UCSD-AML1 (cell line): Measurements from ENCODE around the gene TMEM80.
"Not testable (repeated sequence)": the region's sequence is repeated elsewhere in the genome, so short reads cannot be mapped to it uniquely, and the experiment has no call there.

ENCODE experiments used
- DNase-seq: peaks from one replicate; lab custom pipeline; 2025; ENCODE audit not compliant: unreplicated experiment; lab: John Stamatoyannopoulos, UW

TMEM80 gene

DNA sequence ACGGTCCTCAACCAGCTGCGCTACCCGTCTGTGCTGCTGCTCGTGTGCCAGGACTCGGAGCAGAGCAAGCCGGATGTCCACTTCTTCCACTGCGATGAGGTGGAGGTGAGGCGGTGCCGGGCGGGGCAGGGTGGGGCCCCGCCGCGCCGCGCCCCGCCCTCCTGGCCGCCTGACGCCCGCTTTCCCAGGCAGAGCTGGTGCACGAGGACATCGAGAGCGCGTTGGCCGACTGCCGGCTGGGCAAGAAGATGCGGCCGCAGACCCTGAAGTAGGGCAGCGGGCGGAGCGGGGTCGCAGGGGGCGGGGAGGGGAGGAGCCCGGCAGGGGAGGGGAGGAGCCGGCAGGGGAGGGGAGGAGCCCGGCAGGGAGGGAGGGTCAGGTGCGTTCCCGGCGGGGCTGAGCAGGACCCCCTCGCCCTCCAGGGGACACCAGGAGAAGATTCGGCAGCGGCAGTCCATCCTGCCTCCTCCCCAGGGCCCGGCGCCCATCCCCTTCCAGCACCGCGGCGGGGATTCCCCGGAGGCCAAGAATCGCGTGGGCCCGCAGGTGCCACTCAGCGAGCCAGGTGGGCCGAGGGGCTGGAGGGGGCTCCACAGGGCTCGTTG is 25.1 kb downstream of the TMEM80 start:
- DNase-seq = no peak

DNA sequence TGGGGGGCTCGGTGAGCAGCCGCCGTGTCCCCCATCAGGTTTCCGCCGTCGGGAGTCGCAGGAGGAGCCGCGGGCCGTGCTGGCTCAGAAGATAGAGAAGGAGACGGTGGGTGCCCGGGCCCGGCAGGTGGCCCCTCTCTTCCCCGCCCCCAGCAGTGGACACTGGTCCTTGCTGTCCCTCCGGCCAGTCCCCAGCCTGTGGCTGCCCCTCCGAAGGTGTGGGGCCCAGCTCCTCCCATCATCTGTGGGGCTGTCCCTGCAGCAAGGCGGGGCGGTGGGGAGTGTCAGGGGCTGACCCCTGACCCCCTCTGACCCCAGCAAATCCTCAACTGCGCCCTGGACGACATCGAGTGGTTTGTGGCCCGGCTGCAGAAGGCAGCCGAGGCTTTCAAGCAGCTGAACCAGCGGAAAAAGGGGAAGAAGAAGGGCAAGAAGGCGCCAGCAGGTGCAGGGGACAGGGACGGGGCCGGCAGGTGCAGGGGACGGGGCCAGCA is 25.7 kb downstream of the TMEM80 start:
- no peak for DNase-seq

DNA sequence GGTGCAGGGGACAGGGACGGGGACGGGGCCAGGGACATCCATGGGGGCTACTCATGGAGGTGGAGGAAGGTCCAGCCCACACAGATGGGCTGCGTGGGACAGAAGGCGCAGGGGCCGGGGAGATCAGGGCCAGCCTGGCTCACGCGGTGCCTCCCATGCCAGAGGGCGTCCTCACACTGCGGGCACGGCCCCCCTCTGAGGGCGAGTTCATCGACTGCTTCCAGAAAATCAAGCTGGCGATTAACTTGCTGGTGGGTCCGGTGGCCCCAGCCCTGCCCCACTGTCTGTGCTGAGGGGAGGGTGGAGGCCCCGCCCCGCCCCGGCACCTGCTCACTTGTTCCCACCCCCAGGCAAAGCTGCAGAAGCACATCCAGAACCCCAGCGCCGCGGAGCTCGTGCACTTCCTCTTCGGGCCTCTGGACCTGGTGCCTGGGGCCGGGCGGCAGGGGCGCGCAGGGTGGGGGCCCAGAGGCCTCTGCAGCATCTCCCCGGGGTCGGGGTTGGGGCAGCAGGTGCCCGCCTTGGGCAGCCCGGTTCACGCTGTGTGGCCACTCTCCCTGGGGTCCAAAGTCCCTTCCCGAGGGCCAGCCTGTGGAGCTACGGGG is 26.2 kb downstream of the TMEM80 start:
- DNase-seq = no peak

DNA sequence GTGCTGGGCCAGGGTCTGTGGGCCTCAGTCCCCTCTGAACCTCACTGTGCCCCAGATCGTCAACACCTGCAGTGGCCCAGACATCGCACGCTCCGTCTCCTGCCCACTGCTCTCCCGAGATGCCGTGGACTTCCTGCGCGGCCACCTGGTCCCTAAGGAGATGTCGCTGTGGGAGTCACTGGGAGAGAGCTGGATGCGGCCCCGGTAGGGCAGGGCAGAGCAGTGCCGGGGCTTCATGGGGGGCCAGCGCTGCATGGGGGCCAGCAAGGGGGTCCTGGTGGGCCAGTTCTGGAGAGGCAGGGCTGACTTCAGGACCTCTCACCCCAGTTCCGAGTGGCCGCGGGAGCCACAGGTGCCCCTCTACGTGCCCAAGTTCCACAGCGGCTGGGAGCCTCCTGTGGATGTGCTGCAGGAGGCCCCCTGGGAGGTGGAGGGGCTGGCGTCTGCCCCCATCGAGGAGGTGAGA is 26.8 kb downstream of the TMEM80 start:
- DNase-seq = no peak

DNA sequence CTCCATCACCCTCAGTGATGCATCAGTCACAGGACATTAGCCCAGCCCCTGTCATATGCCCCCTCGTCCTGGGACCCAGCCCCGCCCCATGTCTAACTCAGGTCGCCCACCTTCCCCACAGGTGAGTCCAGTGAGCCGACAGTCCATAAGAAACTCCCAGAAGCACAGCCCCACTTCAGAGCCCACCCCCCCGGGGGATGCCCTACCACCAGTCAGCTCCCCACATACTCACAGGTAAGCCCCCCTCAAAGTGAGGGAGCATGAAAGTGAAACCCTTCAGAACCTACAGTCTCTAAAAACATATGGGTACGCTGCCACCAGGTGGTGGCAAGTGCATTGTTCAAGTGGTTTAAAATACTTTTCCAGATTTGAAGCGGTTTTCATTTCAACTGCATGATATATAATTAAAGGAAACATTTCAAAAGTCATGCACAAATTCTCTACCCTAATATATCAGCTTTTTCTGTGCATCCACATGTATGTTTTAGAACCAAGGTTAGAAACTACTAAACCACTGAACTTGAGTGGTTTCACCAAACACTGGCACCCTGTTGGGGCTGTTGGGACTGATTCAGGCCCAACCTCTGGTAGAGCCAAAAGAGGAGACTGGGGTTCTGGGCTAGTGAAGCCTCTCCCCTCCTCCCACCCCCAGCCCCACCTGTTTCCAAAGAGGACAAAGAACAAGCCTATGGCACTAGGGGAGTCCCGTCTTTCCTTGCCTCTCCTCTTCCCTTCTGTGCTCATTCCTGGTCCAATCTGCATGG is 27.7 kb downstream of the TMEM80 start:
- no peak for DNase-seq

DNA sequence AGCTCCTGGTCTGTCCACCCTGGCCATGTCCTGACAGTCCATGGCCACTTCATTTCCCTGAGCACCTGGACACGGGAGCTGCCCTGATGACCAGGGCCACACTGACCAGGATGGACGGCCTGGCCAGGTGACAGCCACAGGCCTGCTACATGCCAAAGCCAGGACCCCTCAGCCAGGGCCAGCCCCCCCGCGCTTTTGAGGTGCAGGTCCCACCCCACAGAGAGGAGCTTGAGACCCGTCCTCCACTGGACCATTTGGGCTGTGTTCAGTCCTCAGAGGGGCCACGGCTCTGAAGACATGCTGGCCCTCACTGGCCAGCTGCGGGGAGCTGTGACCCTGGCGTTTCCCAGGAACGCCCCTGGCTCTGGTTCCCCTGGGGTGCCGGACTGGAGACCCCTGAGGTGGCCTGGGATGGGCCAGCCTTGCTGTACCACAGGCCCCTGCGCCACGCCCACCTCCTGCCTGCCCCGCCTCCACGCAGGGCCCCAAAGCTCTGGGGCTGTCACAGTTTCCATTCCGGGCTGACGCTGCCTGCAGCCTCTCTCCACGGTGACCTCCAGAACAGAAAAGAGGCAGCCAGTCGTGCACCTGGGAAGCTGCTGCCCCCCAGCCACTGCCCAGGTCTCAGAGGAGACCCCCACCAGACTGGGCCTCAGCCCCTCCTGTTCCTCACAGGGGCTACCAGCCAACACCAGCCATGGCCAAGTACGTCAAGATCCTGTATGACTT is 28.6 kb downstream of the TMEM80 start:
- no peak for DNase-seq

DNA sequence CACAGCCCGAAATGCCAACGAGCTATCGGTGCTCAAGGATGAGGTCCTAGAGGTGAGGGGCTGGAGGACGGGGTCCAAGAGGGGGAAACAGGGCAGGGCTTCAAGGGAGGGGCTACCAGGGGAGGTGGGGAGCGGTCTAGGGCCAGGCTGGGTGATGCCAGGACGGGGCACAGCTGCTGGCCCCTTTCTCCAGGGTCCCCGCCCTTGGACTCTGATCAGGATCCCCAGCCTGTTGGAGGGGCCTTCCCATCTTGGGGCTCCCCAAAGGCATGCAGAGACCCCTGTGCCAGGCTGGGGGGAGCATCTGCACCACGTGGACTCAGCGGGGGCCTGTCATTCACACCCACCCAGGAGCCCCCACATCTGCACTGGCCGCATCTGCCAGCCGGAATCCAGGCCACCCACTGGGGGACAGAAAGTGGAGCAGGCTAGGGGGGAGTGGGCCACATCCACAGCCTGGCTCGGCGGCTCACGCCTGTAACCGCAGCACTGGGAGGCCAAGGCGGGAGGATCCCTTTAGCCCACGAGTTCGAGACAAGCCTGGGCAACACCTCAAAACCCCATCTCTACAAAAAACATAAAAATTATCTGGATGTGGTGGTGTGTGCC is 29.3 kb downstream of the TMEM80 start:
- no peak for DNase-seq

DNA sequence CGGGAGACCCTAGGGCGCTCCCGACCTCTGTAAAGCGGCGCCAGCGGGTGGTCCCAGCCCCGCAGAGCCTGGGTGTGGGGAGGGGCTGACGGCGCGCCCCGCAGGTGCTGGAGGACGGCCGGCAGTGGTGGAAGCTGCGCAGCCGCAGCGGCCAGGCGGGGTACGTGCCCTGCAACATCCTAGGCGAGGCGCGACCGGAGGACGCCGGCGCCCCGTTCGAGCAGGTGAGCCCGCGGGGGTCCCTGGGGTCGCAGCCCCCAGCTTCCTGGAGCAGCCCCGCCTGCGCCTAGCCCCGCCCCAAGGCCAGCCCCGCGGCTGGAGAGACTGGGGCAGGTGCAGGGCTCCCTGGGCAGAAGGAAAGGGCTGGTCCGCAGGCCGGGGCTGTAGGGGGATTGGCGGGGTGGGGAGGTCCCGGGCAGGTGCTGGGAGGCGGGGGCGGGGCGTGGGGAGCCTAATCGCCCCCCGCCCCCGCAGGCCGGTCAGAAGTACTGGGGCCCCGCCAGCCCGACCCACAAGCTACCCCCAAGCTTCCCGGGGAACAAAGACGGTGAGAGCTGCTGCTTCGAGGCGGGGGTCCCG is 30.1 kb downstream of the TMEM80 start:
- DNase-seq = no peak

DNA sequence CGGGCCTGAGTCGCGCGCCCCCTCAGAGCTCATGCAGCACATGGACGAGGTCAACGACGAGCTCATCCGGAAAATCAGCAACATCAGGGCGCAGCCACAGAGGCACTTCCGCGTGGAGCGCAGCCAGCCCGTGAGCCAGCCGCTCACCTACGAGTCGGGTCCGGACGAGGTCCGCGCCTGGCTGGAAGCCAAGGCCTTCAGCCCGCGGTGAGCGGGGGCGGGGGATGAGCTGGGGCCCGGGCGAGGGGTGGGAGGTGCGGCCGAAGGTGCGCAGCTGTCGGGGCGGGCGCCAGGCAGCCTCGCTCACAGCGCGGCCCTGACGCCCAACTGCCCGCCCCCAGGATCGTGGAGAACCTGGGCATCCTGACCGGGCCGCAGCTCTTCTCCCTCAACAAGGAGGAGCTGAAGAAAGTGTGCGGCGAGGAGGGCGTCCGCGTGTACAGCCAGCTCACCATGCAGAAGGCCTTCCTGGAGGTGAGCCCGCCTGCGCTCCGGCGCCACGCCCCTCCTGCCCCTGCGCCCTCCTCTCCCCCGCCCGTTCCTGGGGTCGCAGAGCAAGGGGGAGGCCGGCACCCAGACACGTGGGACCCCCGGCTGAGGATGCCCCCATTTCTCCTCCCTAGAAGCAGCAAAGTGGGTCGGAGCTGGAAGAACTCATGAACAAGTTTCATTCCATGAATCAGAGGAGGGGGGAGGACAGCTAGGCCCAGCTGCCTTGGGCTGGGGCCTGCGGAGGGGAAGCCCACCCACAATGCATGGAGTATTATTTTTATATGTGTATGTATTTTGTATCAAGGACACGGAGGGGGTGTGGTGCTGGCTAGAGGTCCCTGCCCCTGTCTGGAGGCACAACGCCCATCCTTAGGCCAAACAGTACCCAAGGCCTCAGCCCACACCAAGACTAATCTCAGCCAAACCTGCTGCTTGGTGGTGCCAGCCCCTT is 30.9 kb downstream of the TMEM80 start:
- DNase-seq = no peak

DNA sequence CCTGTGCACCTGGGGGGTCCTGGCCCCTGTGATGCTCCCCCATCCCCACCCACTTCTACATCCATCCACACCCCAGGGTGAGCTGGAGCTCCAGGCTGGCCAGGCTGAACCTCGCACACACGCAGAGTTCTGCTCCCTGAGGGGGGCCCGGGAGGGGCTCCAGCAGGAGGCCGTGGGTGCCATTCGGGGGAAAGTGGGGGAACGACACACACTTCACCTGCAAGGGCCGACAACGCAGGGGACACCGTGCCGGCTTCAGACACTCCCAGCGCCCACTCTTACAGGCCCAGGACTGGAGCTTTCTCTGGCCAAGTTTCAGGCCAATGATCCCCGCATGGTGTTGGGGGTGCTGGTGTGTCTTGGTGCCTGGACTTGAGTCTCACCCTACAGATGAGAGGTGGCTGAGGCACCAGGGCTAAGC is 31.7 kb downstream of the TMEM80 start:
- no peak for DNase-seq

DNA sequence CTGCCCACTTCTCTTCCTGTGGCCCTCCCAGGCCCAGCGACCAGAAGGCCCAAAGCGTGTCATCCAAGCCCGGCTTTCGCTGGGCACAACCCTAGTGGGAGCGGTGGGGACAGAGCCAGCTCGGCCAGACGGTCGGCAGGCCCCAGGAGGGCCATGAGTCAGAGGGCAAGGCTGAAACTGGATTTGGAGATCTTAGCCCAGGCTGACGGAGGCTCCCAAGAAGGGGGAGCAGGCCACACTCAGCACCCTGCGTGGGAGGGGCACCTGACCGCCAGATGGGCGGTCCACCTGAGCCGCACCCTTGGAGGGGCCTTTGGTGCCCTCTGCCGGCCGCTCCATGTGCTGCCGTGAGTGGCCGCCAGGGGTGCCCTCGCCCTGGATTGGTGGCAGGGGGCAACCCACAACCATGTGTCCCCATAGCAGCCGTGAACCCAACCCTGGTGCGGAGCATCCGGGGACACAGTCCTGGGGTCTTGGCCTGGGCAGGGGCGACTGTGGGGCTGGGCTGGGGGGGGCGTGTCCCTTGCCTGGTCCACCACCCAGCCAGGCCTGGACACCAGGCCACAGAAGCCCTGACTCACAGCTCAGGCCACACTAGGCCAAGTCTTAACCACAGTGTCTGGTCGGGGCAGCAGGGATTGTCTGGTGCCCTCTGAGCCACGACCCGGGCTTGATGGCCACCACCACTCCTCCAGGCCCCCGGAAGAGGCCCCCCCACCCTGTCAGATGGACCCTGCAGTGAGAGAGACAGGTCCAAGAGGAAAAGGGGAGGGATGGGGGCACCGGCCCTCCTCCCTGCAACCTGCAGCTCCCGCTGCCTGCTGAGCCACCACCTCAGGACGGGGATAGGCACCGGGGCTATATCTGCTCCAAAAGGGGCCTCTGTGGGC is 32.5 kb downstream of the TMEM80 start:
- peak; percentile 79 for DNase-seq

DNA sequence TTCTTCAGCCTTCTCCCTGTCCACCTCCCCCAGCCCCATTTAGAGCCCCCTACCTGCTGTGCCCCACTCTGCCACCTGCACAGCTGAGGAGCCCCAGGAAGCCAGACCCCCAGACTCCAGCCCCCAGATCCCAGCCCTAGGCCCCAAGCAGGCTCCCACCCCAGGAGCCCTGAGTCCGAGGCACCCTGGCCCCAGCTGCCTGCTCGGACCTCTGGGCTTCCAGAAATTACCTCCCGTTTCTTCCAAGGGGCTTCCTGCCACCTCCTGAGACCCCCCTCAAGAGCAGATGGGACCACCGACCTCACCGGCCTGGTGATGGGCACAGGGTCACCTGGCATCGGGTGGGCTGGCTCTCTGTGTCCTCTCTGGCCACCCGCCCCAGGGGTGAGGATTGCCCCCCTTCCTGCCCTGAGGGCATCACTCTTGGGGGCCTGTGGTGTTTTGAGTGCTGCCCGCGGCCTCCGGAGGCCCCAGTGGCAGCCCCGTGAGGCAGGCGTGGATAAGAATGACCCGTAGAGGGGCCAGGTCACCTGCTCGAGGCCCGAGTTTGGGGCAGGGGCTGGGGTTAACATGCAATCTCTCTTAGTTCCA is 33.4 kb downstream of the TMEM80 start:
- DNase-seq = no peak

DNA sequence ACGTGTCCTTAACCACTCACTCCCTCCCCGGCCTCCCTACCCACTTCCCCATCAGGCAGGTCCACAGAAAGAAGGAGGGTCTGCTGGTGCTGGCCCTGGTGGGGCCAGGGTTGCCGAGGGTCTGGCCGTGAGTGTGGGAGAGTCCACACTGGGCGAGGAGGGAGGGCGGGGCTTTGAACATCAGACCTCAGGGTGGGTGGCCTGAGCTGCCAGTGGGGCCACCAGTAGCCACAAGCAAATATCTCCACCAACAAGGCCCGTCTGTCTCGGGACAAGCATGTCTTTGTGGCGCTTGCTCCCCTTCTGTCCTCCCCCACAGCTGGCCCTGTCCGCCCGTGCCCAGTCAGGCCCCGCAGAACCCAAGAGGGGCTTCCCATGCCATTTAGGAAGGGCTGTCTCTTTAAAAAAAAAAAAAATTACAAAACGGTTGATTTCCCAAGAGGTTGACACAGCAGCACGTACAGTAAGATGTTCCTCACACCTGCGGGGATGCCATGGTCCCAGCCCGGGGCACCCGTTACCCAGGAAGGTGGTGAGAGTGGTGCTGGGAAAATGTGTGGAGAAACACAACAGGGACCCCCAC is 34.0 kb downstream of the TMEM80 start:
- DNase-seq = no peak

DNA sequence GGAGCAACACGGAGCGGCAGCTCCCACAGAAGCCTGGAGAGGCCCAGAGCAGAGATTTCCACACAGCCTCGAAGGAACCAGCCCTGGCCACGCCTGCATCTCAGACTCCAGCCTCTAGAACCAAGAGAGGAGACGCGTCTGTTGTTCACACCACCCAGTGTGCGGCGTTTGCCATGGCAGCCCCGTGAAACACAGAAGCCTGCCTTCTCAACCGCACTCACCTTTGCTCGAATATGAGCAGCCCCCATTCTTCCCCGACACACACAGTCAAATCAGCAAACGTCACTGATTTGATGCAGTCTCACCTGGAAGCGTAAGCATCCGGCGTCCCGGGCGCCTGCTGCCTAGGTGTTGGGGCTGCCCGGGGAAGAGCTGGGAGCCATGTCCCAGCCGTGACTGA is 37.5 kb downstream of the TMEM80 start:
- DNase-seq = no peak

DNA sequence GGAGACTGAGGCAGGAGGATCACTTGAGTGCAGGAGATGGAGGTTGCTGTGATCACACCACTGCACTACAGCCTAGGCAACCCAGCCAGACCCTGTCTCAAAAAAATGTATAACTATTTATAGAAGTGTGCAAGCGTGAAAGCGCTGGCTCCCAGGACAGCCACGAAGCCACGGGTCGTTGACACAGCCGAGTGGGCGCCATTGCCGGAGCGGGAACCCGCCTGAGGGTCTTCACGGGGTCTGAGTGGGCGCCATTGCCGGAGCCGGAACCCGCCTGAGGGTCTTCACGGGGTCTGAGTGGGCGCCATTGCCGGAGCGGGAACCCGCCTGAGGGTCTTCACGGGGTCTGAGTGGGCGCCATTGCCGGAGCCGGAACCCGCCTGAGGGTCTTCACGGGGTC is 38.9 kb downstream of the TMEM80 start:
- DNase-seq = not testable (repeated sequence)

DNA sequence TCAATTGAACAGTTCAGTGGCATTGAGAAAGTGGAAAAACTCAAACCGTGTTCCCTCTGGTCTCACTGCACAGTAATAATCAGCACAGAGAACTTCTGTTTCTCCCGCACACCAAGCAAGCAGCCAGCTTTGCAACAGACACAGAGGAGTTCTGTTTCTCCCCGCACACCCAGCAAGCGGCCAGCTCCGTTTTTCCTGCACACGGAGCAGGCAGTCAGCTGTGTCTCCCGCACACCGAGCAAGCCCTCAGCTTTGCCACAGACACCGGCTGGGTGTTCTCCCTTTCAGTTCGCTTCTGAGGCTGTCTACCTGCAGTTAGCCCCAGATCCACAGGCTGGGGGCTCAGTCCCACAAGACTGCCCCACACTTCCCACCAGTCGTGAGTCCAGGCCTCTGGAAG is 41.8 kb downstream of the TMEM80 start:
- no peak for DNase-seq

DNA sequence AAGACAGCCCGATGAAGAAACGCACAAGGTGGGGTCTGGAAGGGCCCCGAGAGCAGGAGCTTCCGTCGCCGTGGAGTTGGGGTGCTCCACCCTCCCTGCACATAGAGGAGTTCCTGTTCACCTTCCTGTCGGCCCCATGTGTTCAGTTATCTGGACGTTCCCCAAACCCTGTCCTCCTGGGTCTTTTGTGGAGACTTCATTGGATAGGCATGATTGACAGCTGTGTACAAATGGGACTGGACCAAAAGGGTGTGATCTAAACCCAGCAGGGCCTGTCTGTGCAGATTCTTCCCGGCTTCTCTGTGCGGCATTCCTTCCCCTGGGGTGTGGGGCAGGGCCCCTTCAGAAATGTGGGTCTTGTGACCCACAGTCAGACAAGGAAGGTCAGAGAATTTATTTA is 42.3 kb downstream of the TMEM80 start:
- not testable (repeated sequence) for DNase-seq

DNA sequence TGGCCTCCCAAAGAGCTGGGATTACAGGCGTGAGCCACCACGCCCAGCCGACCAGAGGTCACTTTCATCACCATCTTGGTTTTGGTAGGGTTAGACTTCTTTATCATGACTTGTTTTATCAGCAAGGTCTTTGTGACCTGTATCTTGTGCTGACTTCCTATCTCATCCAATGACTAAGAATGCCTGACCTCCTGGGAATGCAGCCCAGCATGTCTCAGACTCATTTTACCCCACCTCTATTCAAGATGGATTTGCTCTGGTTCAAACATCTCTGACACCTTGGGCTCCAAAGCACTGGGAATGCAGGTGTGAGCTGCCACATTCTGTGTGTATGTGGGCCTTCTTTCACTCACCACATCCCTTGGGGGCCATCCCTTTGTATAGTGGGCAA is 46.5 kb downstream of the TMEM80 start:
- DNase-seq = no peak
